ENCODE data around the gene MYPOP. TPM values are rescaled to one million over a fixed set of nuclear protein-coding genes. Genes with fewer than 3 reads are reported as not detected.

Gene MYPOP
- total and polyA plus RNA-seq, 4 donors, result 0.70 to 3.0 (median 1.3) TPM

- no peak for DNase-seq (ENCODE audit: low spot score)
- Histone ChIP-seq H3K9me3 (ENCODE audit: control insufficient read depth in 4 of 4, low read length in 3 of 4) (no peaks in the 10 kb centered on the region), H3K36me3 (ENCODE audit: control insufficient read depth in 4 of 4, insufficient read depth in 3 of 4, low read depth in 1 of 4, low read length in 3 of 4) (peaks cover 3 to 10% (median 4%) of the 10 kb centered on the region in 4 donors), H3K27me3 (ENCODE audit: control insufficient read depth in 4 of 4, insufficient read depth in 4 of 4, low read length in 3 of 4) (no peaks in the 10 kb centered on the region), H3K9ac (ENCODE audit: low read depth in 1 of 2, low read length in 2 of 2) (no peak overlapping the region), H3K4me1 (ENCODE audit: control insufficient read depth in 4 of 4, insufficient read depth in 4 of 4, low read length in 3 of 4) (peaks cover 3 to 7% (median 4%) of the 10 kb centered on the region in 4 donors), H3K4me3 (ENCODE audit: low read depth in 1 of 3, low read length in 3 of 3) (no peak overlapping the region), H3K27ac (ENCODE audit: low read depth in 1 of 2, low read length in 2 of 2) (no peak overlapping the region)
- TF ChIP-seq YY1 (IDR thresholded peaks at IDR 0.05) (no peak), FOXA2 (IDR thresholded peaks at IDR 0.05) (no peak), HNF4G (IDR thresholded peaks at IDR 0.05) (no peak), HNF4A (conservative IDR thresholded peaks at IDR 0.05) (no peak), SP1 (IDR thresholded peaks at IDR 0.05) (no peak), ZBTB33 (IDR thresholded peaks at IDR 0.05) (no peak), JUND (IDR thresholded peaks at IDR 0.05) (no peak), NR2F2 (IDR thresholded peaks at IDR 0.05) (no peak), FOXA1 (IDR thresholded peaks at IDR 0.05) (no peak), EGR1 (IDR thresholded peaks at IDR 0.05; ENCODE audit: low read depth in 2 of 2) (no peak)
- TF ChIP-seq, protein P1, sequence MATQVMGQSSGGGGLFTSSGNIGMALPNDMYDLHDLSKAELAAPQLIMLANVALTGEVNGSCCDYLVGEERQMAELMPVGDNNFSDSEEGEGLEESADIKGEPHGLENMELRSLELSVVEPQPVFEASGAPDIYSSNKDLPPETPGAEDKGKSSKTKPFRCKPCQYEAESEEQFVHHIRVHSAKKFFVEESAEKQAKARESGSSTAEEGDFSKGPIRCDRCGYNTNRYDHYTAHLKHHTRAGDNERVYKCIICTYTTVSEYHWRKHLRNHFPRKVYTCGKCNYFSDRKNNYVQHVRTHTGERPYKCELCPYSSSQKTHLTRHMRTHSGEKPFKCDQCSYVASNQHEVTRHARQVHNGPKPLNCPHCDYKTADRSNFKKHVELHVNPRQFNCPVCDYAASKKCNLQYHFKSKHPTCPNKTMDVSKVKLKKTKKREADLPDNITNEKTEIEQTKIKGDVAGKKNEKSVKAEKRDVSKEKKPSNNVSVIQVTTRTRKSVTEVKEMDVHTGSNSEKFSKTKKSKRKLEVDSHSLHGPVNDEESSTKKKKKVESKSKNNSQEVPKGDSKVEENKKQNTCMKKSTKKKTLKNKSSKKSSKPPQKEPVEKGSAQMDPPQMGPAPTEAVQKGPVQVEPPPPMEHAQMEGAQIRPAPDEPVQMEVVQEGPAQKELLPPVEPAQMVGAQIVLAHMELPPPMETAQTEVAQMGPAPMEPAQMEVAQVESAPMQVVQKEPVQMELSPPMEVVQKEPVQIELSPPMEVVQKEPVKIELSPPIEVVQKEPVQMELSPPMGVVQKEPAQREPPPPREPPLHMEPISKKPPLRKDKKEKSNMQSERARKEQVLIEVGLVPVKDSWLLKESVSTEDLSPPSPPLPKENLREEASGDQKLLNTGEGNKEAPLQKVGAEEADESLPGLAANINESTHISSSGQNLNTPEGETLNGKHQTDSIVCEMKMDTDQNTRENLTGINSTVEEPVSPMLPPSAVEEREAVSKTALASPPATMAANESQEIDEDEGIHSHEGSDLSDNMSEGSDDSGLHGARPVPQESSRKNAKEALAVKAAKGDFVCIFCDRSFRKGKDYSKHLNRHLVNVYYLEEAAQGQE (IDR thresholded peaks at IDR 0.05), result no peak
- TF ChIP-seq, protein P2, sequence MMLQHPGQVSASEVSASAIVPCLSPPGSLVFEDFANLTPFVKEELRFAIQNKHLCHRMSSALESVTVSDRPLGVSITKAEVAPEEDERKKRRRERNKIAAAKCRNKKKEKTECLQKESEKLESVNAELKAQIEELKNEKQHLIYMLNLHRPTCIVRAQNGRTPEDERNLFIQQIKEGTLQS (IDR thresholded peaks at IDR 0.05), result no peak
- TF ChIP-seq, protein P3, sequence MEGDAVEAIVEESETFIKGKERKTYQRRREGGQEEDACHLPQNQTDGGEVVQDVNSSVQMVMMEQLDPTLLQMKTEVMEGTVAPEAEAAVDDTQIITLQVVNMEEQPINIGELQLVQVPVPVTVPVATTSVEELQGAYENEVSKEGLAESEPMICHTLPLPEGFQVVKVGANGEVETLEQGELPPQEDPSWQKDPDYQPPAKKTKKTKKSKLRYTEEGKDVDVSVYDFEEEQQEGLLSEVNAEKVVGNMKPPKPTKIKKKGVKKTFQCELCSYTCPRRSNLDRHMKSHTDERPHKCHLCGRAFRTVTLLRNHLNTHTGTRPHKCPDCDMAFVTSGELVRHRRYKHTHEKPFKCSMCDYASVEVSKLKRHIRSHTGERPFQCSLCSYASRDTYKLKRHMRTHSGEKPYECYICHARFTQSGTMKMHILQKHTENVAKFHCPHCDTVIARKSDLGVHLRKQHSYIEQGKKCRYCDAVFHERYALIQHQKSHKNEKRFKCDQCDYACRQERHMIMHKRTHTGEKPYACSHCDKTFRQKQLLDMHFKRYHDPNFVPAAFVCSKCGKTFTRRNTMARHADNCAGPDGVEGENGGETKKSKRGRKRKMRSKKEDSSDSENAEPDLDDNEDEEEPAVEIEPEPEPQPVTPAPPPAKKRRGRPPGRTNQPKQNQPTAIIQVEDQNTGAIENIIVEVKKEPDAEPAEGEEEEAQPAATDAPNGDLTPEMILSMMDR (IDR thresholded peaks at IDR 0.05; ENCODE audit: low read depth, low read length, missing input control), result no peak
- 79% methylated on average over 9 of the region's 9 CpGs for WGBS
Observed at GRCh38 chr19:45895519-45895972, 6.9 kb downstream of the MYPOP start.

DNA sequence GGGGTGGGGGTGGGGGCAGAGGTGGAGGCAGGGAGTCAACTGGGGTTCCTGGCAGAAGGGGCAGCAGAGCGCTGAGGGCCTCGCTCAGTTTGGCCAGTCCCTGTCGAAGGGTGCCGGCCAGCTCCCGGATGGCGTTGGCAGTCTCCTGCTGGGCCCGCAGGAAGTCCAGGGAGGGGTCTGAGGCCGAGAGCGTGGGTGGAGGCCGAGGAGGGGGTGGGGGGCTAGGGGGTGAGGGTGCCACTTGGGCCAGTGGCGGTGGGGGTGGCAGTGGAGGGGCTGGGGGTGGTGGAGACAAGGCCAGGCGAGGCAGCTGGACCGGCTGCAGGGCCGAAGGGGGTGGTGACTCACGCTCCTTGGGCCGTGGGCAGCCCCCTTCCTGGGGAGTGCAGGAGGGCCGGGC lies 11.5 kb downstream of the MYPOP start:
- Histone ChIP-seq H3K4me1 (ENCODE audit: control insufficient read depth in 4 of 4, insufficient read depth in 4 of 4, low read length in 3 of 4) (peaks cover 0 to 13% (median 6%) of the 10 kb centered on the region in 4 donors), H3K9me3 (ENCODE audit: control insufficient read depth in 4 of 4, low read length in 3 of 4) (no peaks in the 10 kb centered on the region), H3K27ac (ENCODE audit: low read depth in 1 of 2, low read length in 2 of 2) (no peak overlapping the region), H3K36me3 (ENCODE audit: control insufficient read depth in 4 of 4, insufficient read depth in 3 of 4, low read depth in 1 of 4, low read length in 3 of 4) (peaks cover 0 to 6% (median under 1%) of the 10 kb centered on the region in 4 donors), H3K4me3 (ENCODE audit: low read depth in 1 of 3, low read length in 3 of 3) (no peak overlapping the region), H3K27me3 (ENCODE audit: control insufficient read depth in 4 of 4, insufficient read depth in 4 of 4, low read length in 3 of 4) (no peaks in the 10 kb centered on the region), H3K9ac (ENCODE audit: low read depth in 1 of 2, low read length in 2 of 2) (no peak overlapping the region)
- WGBS, result 96% methylated on average over 17 of the region's 17 CpGs
- DNase-seq (ENCODE audit: low spot score), result no peak
- TF ChIP-seq TAF1 (conservative IDR thresholded peaks at IDR 0.05) (no peak), SP1 (IDR thresholded peaks at IDR 0.05) (no peak), HNF4A (conservative IDR thresholded peaks at IDR 0.05) (no peak), JUND (IDR thresholded peaks at IDR 0.05) (no peak), NR2F2 (IDR thresholded peaks at IDR 0.05) (no peak), MAX (IDR thresholded peaks at IDR 0.05) (no peak), FOXA1 (IDR thresholded peaks at IDR 0.05) (no peak), RXRA (IDR thresholded peaks at IDR 0.05) (no peak), GABPA (IDR thresholded peaks at IDR 0.05 in 1 of 2, conservative IDR thresholded peaks at IDR 0.05 in 1 of 2) (no peak), YY1 (IDR thresholded peaks at IDR 0.05) (no peak), FOXA2 (IDR thresholded peaks at IDR 0.05) (no peak), HNF4G (IDR thresholded peaks at IDR 0.05) (no peak)
- TF ChIP-seq, protein P1 (IDR thresholded peaks at IDR 0.05), result no peak
- TF ChIP-seq, protein P3 (IDR thresholded peaks at IDR 0.05; ENCODE audit: low read depth, low read length, missing input control), result no peak
- TF ChIP-seq, protein P2 (IDR thresholded peaks at IDR 0.05), result no peak
